Duodenal mucosa (tissue), 2 donors: ENCODE data around the gene FXYD4.

ENCODE experiments used
- H3K27ac ChIP-seq: one replicate; pipeline ENCODE4 v1.7.0; 2013; ENCODE audit warnings: low read depth, low read length
- H3K27me3 ChIP-seq, 2 donors: one replicate each; pipeline ENCODE4 v1.7.0; 2013; ENCODE audit warnings: low read length in 2 of 2, control low read depth in 1 of 2; ENCODE audit not compliant: insufficient read depth in 2 of 2, control insufficient read depth in 1 of 2
- H3K36me3 ChIP-seq, 2 donors: one replicate each; pipeline ENCODE4 v1.7.0; 2013; ENCODE audit warnings: low read length in 2 of 2, control low read depth in 1 of 2; ENCODE audit not compliant: insufficient read depth in 2 of 2, control insufficient read depth in 1 of 2
- H3K4me1 ChIP-seq, 2 donors: one replicate each; pipeline ENCODE4 v1.7.0; 2013; ENCODE audit warnings: low read length in 2 of 2, control low read depth in 1 of 2; ENCODE audit not compliant: insufficient read depth in 2 of 2, control insufficient read depth in 1 of 2
- H3K4me3 ChIP-seq, 2 donors: one replicate each; pipeline ENCODE4 v1.7.0; 2013; ENCODE audit warnings: low read length in 2 of 2, low read depth in 1 of 2
- H3K9ac ChIP-seq, 2 donors: one replicate each; pipeline ENCODE4 v1.7.0; 2013; ENCODE audit warnings: low read length in 2 of 2, low read depth in 1 of 2
- H3K9me3 ChIP-seq, 2 donors: one replicate each; pipeline ENCODE4 v1.7.0; 2013; ENCODE audit warnings: low read length in 2 of 2, control low read depth in 1 of 2; ENCODE audit not compliant: control insufficient read depth in 1 of 2

The FXYD4 gene

GRCh38 chr10:43408710-43409384, 37.4 kb downstream of the FXYD4 start, which contains the start of gene HNRNPF:
Gene HNRNPF, minus strand, starts transcription at chr10:43409186. Its CDS starts 21,302 bp downstream, at chr10:43387884.
- Histone ChIP-seq H3K4me1 (peaks cover 8 to 27% of the 10 kb centered on the region in 2 donors), H3K9me3 (no peaks in the 10 kb centered on the region), H3K27ac (peak within 1 kb of the TSS; percentile 99), H3K36me3 (no peaks in the 10 kb centered on the region), H3K9ac (peak within 1 kb of the TSS; percentile 99 to 100), H3K27me3 (no peaks in the 10 kb centered on the region), H3K4me3 (peak within 1 kb of the TSS; percentile 88 to 97)

GRCh38 chr10:43409385-43410109, 38.1 kb downstream of the FXYD4 start:
- H3K4me1 ChIP-seq, result peaks cover 4 to 20% of the 10 kb centered on the region in 2 donors
- no peaks in the 10 kb centered on the region for H3K27me3 ChIP-seq
- no peaks in the 10 kb centered on the region for H3K36me3 ChIP-seq
- H3K27ac ChIP-seq, result peak overlapping the region; percentile 99
- H3K9me3 ChIP-seq, result no peaks in the 10 kb centered on the region
- H3K9ac ChIP-seq, result peak overlapping the region; percentile 99 to 100
- peak overlapping the region; percentile 85 to 97 for H3K4me3 ChIP-seq

- Histone ChIP-seq H3K4me3 (peak overlapping the region in 1 of 2 donors; percentile 85), H3K27me3 (no peaks in the 10 kb centered on the region), H3K4me1 (peaks cover 4 to 12% of the 10 kb centered on the region in 2 donors), H3K36me3 (no peaks in the 10 kb centered on the region), H3K9ac (peak overlapping the region in 1 of 2 donors; percentile 99), H3K27ac (no peak overlapping the region), H3K9me3 (no peaks in the 10 kb centered on the region)
Measured at GRCh38 chr10:43410345-43410744, 38.9 kb downstream of the FXYD4 start.

GRCh38 chr10:43411536-43411935, 40.1 kb downstream of the FXYD4 start:
- peaks cover 0 to 3% of the 10 kb centered on the region in 2 donors for H3K4me1 ChIP-seq
- no peak overlapping the region for H3K27ac ChIP-seq
- no peaks in the 10 kb centered on the region for H3K9me3 ChIP-seq
- no peak overlapping the region for H3K4me3 ChIP-seq
- no peaks in the 10 kb centered on the region for H3K36me3 ChIP-seq
- H3K9ac ChIP-seq, result no peak overlapping the region
- H3K27me3 ChIP-seq, result no peaks in the 10 kb centered on the region

GRCh38 chr10:43415544-43415943, 44.1 kb downstream of the FXYD4 start:
- H3K27ac ChIP-seq, result no peak overlapping the region
- no peaks in the 10 kb centered on the region for H3K27me3 ChIP-seq
- peaks cover 4 to 10% of the 10 kb centered on the region in 2 donors for H3K4me1 ChIP-seq
- H3K4me3 ChIP-seq, result no peak overlapping the region
- no peaks in the 10 kb centered on the region for H3K9me3 ChIP-seq
- no peaks in the 10 kb centered on the region for H3K36me3 ChIP-seq
- no peak overlapping the region for H3K9ac ChIP-seq

- H3K27ac ChIP-seq, result peak overlapping the region; percentile 33
Measured at GRCh38 chr10:43417950-43418768, 46.7 kb downstream of the FXYD4 start.

GRCh38 chr10:43419997-43420368, 48.5 kb downstream of the FXYD4 start:
- Histone ChIP-seq H3K4me3 (peak overlapping the region; percentile 55 to 81), H3K4me1 (peaks cover 12 to 20% of the 10 kb centered on the region in 2 donors), H3K9ac (peak overlapping the region; percentile 79 to 87), H3K36me3 (no peaks in the 10 kb centered on the region), H3K27me3 (no peaks in the 10 kb centered on the region), H3K27ac (peak overlapping the region; percentile 96), H3K9me3 (no peaks in the 10 kb centered on the region)

More at GRCh38 chr10:43417950-43418768, 46.7 kb downstream of the FXYD4 start:
- Histone ChIP-seq H3K4me3 (no peak overlapping the region), H3K4me1 (peaks cover 12 to 20% of the 10 kb centered on the region in 2 donors), H3K36me3 (no peaks in the 10 kb centered on the region), H3K9me3 (no peaks in the 10 kb centered on the region), H3K9ac (no peak overlapping the region), H3K27me3 (no peaks in the 10 kb centered on the region)

- H3K27me3 ChIP-seq, result no peaks in the 10 kb centered on the region
- H3K27ac ChIP-seq, result peak overlapping the region; percentile 96
Measured at GRCh38 chr10:43420369-43421200, 49.1 kb downstream of the FXYD4 start.

GRCh38 chr10:43421201-43421507, 49.7 kb downstream of the FXYD4 start:
- Histone ChIP-seq H3K4me3 (peak overlapping the region; percentile 55 to 81), H3K9ac (peak overlapping the region; percentile 79 to 87), H3K4me1 (peaks cover 12 to 20% of the 10 kb centered on the region in 2 donors), H3K27ac (peak overlapping the region; percentile 96), H3K36me3 (no peaks in the 10 kb centered on the region), H3K27me3 (no peaks in the 10 kb centered on the region), H3K9me3 (no peaks in the 10 kb centered on the region)

More at GRCh38 chr10:43420369-43421200, 49.1 kb downstream of the FXYD4 start:
- H3K4me1 ChIP-seq, result peaks cover 12 to 20% of the 10 kb centered on the region in 2 donors
- H3K9me3 ChIP-seq, result no peaks in the 10 kb centered on the region
- peak overlapping the region; percentile 55 to 81 for H3K4me3 ChIP-seq
- H3K36me3 ChIP-seq, result no peaks in the 10 kb centered on the region
- peak overlapping the region; percentile 79 to 87 for H3K9ac ChIP-seq
